ENCODE results near the gene C11orf68. TPM values are rescaled to one million over a fixed set of nuclear protein-coding genes. Genes with fewer than 3 reads are reported as not detected.

The C11orf68 gene
- total and polyA plus RNA-seq, 10 of the 15 experiments (the other 5 are each of a cell fraction or from before 2014, with no cell fraction given) = 3.0 to 25.4 (median 16.7) TPM

DNA sequence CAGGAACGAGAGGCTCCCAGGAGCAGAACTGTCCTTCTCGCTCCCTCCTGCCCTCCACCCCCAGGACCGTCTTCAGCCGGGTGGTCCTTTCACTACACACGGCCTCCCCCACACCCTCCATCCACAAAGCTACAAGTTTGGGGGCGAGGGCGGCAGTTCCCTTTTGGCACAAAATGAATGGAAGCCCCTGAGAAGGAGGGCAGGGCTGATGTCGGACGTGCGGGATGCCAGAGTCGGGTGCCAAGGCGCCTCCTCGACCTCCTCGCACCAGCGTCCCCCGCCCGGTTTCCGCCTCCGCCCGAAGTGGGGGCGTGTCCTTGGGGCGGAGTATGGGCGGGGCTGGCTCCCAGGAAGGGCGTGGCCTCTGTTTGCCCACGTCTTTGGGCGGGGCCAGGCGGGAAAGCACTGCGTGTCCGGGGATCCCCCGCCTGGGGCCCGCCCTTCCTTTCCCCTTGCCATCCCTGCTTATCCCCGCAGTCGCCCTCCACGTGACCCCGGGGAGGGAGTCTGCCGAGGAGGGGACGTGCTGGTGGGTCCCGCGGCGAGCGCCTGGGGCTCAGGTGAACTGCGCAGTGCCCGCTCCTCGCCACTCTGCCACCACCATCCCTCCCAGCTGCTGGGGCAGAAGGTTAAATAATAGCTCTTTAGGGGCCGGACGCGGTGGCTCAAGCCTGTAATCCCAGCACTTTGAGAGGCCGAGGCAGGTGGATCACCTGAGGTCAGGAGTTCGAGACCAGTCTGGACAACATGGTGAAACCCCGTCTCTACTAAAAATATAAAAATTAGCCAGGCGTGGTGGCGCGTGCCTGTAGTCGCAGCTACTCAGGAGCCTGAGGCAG is 45.3 kb downstream of the C11orf68 start (continued):
- TF ChIP-seq RAD51 (IDR thresholded peaks at IDR 0.05) (peak; percentile 90), IKZF2 (IDR thresholded peaks at IDR 0.05) (peak; percentile 68 to 73; a peak in 3 of 4 replicates), NFYA (IDR thresholded peaks at IDR 0.05; ENCODE audit: borderline replicate concordance, low read depth, low read length) (no peak), CREM (IDR thresholded peaks at IDR 0.05; ENCODE audit: low read depth) (peak; percentile 56; the same call in 1 of the 2 replicates), SREBF2 (IDR thresholded peaks at IDR 0.05; ENCODE audit: low read length) (peak; percentile 44; the same call in 1 of the 2 replicates), YY1 (IDR thresholded peaks at IDR 0.05; ENCODE audit: low read depth, low read length) (no peak), MTA2 (IDR thresholded peaks at IDR 0.05; ENCODE audit: low read depth) (no peak), POLR2AphosphoS5 (IDR thresholded peaks at IDR 0.05; ENCODE audit: low read length) (peak; percentile 39; the same call in 1 of the 2 replicates), RELA (IDR thresholded peaks at IDR 0.05; ENCODE audit: borderline replicate concordance, partially characterized antibody) (peak; percentile 70), TCF3 (IDR thresholded peaks at IDR 0.05; ENCODE audit: borderline replicate concordance, insufficient read depth, low read depth, low read length) (no peak), SREBF1 (IDR thresholded peaks at IDR 0.05; ENCODE audit: low read length) (no peak), NR2C2 (IDR thresholded peaks at IDR 0.05; ENCODE audit: borderline replicate concordance, control insufficient read depth, insufficient read length, low read depth) (no peak), RAD21 (IDR thresholded peaks at IDR 0.05; ENCODE audit: insufficient read depth, low read depth, low read length) (no peak), PML (IDR thresholded peaks at IDR 0.05; ENCODE audit: low read length) (0 out of 2 replicates have a peak, but pooled peaks have one; percentile 29), ATF7 (IDR thresholded peaks at IDR 0.05; ENCODE audit: low read depth) (no peak), KDM1A (IDR thresholded peaks at IDR 0.05; ENCODE audit: borderline replicate concordance) (no peak), MEF2B (IDR thresholded peaks at IDR 0.05; ENCODE audit: partially characterized antibody, poor library complexity, severe bottlenecking) (peak; percentile 32), NR2C1 (IDR thresholded peaks at IDR 0.05) (no peak; the same call in 1 of the 2 replicates), RCOR1 (conservative IDR thresholded peaks at IDR 0.05; ENCODE audit: low read depth, low read length) (no peak)
- TF ChIP-seq, protein P1, sequence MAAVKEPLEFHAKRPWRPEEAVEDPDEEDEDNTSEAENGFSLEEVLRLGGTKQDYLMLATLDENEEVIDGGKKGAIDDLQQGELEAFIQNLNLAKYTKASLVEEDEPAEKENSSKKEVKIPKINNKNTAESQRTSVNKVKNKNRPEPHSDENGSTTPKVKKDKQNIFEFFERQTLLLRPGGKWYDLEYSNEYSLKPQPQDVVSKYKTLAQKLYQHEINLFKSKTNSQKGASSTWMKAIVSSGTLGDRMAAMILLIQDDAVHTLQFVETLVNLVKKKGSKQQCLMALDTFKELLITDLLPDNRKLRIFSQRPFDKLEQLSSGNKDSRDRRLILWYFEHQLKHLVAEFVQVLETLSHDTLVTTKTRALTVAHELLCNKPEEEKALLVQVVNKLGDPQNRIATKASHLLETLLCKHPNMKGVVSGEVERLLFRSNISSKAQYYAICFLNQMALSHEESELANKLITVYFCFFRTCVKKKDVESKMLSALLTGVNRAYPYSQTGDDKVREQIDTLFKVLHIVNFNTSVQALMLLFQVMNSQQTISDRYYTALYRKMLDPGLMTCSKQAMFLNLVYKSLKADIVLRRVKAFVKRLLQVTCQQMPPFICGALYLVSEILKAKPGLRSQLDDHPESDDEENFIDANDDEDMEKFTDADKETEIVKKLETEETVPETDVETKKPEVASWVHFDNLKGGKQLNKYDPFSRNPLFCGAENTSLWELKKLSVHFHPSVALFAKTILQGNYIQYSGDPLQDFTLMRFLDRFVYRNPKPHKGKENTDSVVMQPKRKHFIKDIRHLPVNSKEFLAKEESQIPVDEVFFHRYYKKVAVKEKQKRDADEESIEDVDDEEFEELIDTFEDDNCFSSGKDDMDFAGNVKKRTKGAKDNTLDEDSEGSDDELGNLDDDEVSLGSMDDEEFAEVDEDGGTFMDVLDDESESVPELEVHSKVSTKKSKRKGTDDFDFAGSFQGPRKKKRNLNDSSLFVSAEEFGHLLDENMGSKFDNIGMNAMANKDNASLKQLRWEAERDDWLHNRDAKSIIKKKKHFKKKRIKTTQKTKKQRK (IDR thresholded peaks at IDR 0.05; ENCODE audit: low read depth, low read length) = no peak
- TF ChIP-seq, protein P2, sequence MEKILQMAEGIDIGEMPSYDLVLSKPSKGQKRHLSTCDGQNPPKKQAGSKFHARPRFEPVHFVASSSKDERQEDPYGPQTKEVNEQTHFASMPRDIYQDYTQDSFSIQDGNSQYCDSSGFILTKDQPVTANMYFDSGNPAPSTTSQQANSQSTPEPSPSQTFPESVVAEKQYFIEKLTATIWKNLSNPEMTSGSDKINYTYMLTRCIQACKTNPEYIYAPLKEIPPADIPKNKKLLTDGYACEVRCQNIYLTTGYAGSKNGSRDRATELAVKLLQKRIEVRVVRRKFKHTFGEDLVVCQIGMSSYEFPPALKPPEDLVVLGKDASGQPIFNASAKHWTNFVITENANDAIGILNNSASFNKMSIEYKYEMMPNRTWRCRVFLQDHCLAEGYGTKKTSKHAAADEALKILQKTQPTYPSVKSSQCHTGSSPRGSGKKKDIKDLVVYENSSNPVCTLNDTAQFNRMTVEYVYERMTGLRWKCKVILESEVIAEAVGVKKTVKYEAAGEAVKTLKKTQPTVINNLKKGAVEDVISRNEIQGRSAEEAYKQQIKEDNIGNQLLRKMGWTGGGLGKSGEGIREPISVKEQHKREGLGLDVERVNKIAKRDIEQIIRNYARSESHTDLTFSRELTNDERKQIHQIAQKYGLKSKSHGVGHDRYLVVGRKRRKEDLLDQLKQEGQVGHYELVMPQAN (conservative IDR thresholded peaks at IDR 0.05) = peak; percentile 30; the same call in 1 of the 2 replicates
- TF ChIP-seq, protein P3, sequence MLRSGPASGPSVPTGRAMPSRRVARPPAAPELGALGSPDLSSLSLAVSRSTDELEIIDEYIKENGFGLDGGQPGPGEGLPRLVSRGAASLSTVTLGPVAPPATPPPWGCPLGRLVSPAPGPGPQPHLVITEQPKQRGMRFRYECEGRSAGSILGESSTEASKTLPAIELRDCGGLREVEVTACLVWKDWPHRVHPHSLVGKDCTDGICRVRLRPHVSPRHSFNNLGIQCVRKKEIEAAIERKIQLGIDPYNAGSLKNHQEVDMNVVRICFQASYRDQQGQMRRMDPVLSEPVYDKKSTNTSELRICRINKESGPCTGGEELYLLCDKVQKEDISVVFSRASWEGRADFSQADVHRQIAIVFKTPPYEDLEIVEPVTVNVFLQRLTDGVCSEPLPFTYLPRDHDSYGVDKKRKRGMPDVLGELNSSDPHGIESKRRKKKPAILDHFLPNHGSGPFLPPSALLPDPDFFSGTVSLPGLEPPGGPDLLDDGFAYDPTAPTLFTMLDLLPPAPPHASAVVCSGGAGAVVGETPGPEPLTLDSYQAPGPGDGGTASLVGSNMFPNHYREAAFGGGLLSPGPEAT (IDR thresholded peaks at IDR 0.05; ENCODE audit: low read depth) = peak; percentile 79
- TF ChIP-seq, protein P4, sequence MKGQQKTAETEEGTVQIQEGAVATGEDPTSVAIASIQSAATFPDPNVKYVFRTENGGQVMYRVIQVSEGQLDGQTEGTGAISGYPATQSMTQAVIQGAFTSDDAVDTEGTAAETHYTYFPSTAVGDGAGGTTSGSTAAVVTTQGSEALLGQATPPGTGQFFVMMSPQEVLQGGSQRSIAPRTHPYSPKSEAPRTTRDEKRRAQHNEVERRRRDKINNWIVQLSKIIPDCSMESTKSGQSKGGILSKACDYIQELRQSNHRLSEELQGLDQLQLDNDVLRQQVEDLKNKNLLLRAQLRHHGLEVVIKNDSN (IDR thresholded peaks at IDR 0.05; ENCODE audit: borderline replicate concordance, extremely low read length, insufficient read depth, low read depth, low read length) = peak; percentile 95

Data from GM12878 (cell line).